ENCODE measurements around the gene SOBP.

Gene SOBP

DNA sequence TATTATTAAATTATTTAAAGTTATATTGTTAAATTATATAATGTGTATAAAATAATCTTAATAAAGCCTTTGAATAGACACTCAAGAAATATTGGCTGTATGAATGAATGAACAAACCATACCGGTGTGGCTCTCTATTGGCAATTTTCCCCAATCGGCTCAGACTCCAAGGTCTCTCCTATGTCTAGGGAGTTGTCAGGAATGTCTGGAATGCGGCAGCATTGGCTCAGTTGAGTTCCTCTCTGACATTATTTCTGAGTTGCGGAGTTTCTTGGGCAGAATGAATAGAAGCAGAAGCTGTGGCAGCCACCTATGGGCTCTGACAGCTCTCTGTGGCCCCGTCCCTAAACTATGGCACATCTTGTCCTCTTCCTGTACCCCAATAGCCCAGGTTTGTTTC is 111.0 kb downstream of the SOBP start:
- DNase-seq (ENCODE audit: low read depth, low spot score) = no peak
- peaks cover 2% of the 10 kb centered on the region for H3K4me1 ChIP-seq (ENCODE audit: insufficient read depth, insufficient read length)

DNA sequence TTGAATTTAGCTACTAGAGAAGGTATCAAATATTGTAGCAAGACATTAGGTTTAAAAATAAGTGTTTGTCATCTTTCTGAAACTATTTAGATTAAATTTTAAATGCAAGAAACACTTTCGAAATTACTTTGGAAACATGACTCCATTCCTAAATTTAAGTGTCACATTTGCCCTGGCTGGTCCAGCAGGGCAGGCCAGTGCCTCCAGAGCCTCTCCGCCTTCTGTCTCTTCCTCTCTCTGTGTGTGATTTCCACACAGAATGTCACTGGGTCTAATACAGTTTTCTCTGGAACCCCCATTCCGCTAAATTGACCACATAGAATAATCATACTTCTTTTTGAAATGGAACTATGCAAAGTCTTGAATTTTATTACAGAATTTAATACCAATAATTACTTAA is 111.5 kb downstream of the SOBP start:
- H3K36me3 ChIP-seq (ENCODE audit: insufficient read depth, insufficient read length, low read length) = no peaks in the 10 kb centered on the region
- no peaks in the 10 kb centered on the region for H3K9me3 ChIP-seq (ENCODE audit: insufficient read depth, low read length)
- H3K9ac ChIP-seq (ENCODE audit: insufficient read length, low read depth) = no peak overlapping the region
- no peaks in the 10 kb centered on the region for H3K27me3 ChIP-seq (ENCODE audit: insufficient read depth, insufficient read length)
- H3K4me3 ChIP-seq (ENCODE audit: insufficient read length, low read depth) = no peak overlapping the region
- peaks cover 4% of the 10 kb centered on the region for H3K4me1 ChIP-seq (ENCODE audit: insufficient read depth, insufficient read length)
- no peak for TF ChIP-seq SUZ12 (IDR thresholded peaks at IDR 0.05; ENCODE audit: extremely low read depth, insufficient read depth, insufficient read length)
- no peak for DNase-seq (ENCODE audit: low read depth, low spot score)

More for the DNA sequence above, 111.0 kb downstream of the SOBP start:
- Histone ChIP-seq H3K36me3 (ENCODE audit: insufficient read depth, insufficient read length, low read length) (no peaks in the 10 kb centered on the region), H3K9me3 (ENCODE audit: insufficient read depth, low read length) (no peaks in the 10 kb centered on the region), H3K4me3 (ENCODE audit: insufficient read length, low read depth) (no peak overlapping the region), H3K27me3 (ENCODE audit: insufficient read depth, insufficient read length) (no peaks in the 10 kb centered on the region), H3K9ac (ENCODE audit: insufficient read length, low read depth) (no peak overlapping the region)
- no peak for TF ChIP-seq YY1 (IDR thresholded peaks at IDR 0.05; ENCODE audit: insufficient read depth, insufficient read length)
- no peak for TF ChIP-seq ZNF274 (IDR thresholded peaks at IDR 0.05; ENCODE audit: low read depth, low read length)
- no peak for TF ChIP-seq SUZ12 (IDR thresholded peaks at IDR 0.05; ENCODE audit: extremely low read depth, insufficient read depth, insufficient read length)

DNA sequence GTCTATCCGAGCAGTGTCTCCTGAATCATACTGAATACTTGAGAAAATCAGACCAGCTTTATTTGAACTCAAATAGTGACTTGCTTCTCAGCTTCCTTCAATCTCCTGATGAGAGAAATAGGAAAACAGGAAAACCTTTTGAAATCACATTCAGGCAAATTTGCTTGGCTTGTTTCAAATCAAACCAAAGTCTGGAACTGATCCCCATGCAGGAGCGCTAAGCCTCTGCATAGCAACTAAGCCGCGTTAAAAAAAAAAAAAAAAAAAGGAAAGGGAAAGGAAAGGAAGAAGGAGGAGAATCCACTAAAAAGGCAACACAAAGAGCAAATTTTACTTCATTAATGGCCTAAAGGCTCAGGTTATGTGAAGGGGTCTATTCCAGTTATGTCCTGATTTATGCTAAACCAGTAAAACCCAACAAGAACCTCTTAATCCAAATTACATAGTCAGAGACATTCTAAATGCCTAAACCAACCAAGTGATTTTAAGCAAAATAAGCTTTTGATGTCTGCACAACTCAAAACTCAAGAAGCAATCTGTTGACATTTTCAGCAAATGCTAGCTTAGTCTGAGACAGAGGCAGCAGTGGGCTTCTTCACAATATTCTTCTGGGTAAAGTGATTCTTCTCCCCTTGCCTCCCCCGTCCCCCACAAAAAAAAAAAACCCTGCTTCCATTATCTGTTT is 112.5 kb downstream of the SOBP start:
- TF ChIP-seq YY1 (IDR thresholded peaks at IDR 0.05; ENCODE audit: insufficient read depth, insufficient read length) = no peak
- TF ChIP-seq SUZ12 (IDR thresholded peaks at IDR 0.05; ENCODE audit: extremely low read depth, insufficient read depth, insufficient read length) = no peak
- no peak for TF ChIP-seq ZNF274 (IDR thresholded peaks at IDR 0.05; ENCODE audit: low read depth, low read length)
- no peak for DNase-seq (ENCODE audit: low read depth, low spot score)
- H3K4me1 ChIP-seq (ENCODE audit: insufficient read depth, insufficient read length) = peaks cover 7% of the 10 kb centered on the region
- no peaks in the 10 kb centered on the region for H3K36me3 ChIP-seq (ENCODE audit: insufficient read depth, insufficient read length, low read length)
- H3K4me3 ChIP-seq (ENCODE audit: insufficient read length, low read depth) = no peak overlapping the region
- H3K9me3 ChIP-seq (ENCODE audit: insufficient read depth, low read length) = no peaks in the 10 kb centered on the region
- no peak overlapping the region for H3K9ac ChIP-seq (ENCODE audit: insufficient read length, low read depth)
- no peaks in the 10 kb centered on the region for H3K27me3 ChIP-seq (ENCODE audit: insufficient read depth, insufficient read length)

DNA sequence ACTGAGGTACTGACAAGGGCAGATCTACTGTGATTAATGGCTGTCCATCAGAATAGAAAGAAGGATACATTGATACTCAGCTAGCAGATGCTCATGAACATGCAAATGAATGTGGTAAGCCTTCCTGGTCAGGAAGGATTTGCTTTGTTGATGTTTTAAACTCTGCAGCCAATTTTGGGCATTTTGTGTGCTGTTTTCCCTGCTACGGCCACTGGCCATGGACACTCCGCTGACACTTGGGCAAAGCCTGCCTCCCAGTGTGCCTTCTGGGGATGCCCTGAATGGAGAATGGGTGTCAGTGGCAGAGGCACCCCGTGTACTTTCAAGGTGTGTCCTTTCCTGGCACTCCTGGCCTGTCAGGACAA is 113.1 kb downstream of the SOBP start:
- TF ChIP-seq YY1 (IDR thresholded peaks at IDR 0.05; ENCODE audit: insufficient read depth, insufficient read length) = no peak
- TF ChIP-seq ZNF274 (IDR thresholded peaks at IDR 0.05; ENCODE audit: low read depth, low read length) = no peak
- no peak for TF ChIP-seq SUZ12 (IDR thresholded peaks at IDR 0.05; ENCODE audit: extremely low read depth, insufficient read depth, insufficient read length)
- no peaks in the 10 kb centered on the region for H3K27me3 ChIP-seq (ENCODE audit: insufficient read depth, insufficient read length)
- no peak overlapping the region for H3K4me3 ChIP-seq (ENCODE audit: insufficient read length, low read depth)
- no peak for DNase-seq (ENCODE audit: low read depth, low spot score)
- H3K36me3 ChIP-seq (ENCODE audit: insufficient read depth, insufficient read length, low read length) = no peaks in the 10 kb centered on the region
- H3K4me1 ChIP-seq (ENCODE audit: insufficient read depth, insufficient read length) = peaks cover 7% of the 10 kb centered on the region
- no peaks in the 10 kb centered on the region for H3K9me3 ChIP-seq (ENCODE audit: insufficient read depth, low read length)
- H3K9ac ChIP-seq (ENCODE audit: insufficient read length, low read depth) = no peak overlapping the region

DNA sequence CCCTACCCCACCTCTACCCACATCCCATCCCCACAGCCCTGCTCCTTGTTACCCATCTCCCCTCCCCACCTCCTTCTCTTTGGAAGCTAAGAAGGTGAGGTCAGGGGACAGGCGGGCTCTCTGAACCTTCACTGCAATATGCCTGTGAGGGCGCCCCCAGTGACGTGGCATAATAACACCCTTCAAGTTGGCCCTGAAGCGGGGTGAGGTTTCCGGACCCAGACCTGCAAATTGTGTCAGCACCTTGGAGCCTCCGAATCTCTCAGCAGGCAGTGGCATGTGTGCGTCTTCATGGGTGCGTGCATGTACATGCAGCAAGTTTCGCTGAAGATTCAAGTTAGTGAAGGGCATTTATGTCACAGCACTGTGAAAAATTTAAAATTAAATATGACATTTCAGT is 114.6 kb downstream of the SOBP start:
- no peak for DNase-seq (ENCODE audit: low read depth, low spot score)
- TF ChIP-seq YY1 (IDR thresholded peaks at IDR 0.05; ENCODE audit: insufficient read depth, insufficient read length) = no peak
- no peak for TF ChIP-seq SUZ12 (IDR thresholded peaks at IDR 0.05; ENCODE audit: extremely low read depth, insufficient read depth, insufficient read length)
- no peak for TF ChIP-seq ZNF274 (IDR thresholded peaks at IDR 0.05; ENCODE audit: low read depth, low read length)
- H3K9me3 ChIP-seq (ENCODE audit: insufficient read depth, low read length) = no peaks in the 10 kb centered on the region

DNA sequence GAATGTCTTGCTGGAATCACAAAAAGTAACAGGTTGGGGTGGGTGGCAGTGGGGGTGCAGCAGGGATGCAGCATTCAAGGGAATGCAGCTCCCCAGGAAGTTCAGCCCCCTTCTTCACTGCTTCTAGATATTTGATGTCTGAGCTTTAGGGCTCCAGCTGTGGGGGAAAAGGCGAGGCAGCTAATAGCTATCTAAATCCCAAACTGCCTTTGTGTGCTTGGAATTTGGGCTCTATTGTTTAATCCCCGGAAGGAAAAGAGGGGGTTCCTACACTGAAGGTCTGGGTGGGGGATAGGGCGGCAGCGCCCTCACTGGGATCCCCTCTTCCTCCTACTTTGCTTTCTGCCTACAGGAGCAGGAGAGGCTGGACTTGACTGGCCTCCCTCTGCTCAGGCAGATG is 116.5 kb downstream of the SOBP start:
- no peaks in the 10 kb centered on the region for H3K36me3 ChIP-seq (ENCODE audit: insufficient read depth, insufficient read length, low read length)
- H3K9me3 ChIP-seq (ENCODE audit: insufficient read depth, low read length) = no peaks in the 10 kb centered on the region
- no peak for DNase-seq (ENCODE audit: low read depth, low spot score)
- H3K27me3 ChIP-seq (ENCODE audit: insufficient read depth, insufficient read length) = no peaks in the 10 kb centered on the region
- peaks cover 10% of the 10 kb centered on the region for H3K4me1 ChIP-seq (ENCODE audit: insufficient read depth, insufficient read length)
- H3K9ac ChIP-seq (ENCODE audit: insufficient read length, low read depth) = no peak overlapping the region
- TF ChIP-seq YY1 (IDR thresholded peaks at IDR 0.05; ENCODE audit: insufficient read depth, insufficient read length) = no peak
- TF ChIP-seq ZNF274 (IDR thresholded peaks at IDR 0.05; ENCODE audit: low read depth, low read length) = no peak
- no peak for TF ChIP-seq SUZ12 (IDR thresholded peaks at IDR 0.05; ENCODE audit: extremely low read depth, insufficient read depth, insufficient read length)
- no peak overlapping the region for H3K4me3 ChIP-seq (ENCODE audit: insufficient read length, low read depth)

More for the DNA sequence above, 114.6 kb downstream of the SOBP start:
- H3K36me3 ChIP-seq (ENCODE audit: insufficient read depth, insufficient read length, low read length) = no peaks in the 10 kb centered on the region
- H3K9ac ChIP-seq (ENCODE audit: insufficient read length, low read depth) = no peak overlapping the region
- H3K4me3 ChIP-seq (ENCODE audit: insufficient read length, low read depth) = no peak overlapping the region
- no peaks in the 10 kb centered on the region for H3K27me3 ChIP-seq (ENCODE audit: insufficient read depth, insufficient read length)
- peaks cover 7% of the 10 kb centered on the region for H3K4me1 ChIP-seq (ENCODE audit: insufficient read depth, insufficient read length)

DNA sequence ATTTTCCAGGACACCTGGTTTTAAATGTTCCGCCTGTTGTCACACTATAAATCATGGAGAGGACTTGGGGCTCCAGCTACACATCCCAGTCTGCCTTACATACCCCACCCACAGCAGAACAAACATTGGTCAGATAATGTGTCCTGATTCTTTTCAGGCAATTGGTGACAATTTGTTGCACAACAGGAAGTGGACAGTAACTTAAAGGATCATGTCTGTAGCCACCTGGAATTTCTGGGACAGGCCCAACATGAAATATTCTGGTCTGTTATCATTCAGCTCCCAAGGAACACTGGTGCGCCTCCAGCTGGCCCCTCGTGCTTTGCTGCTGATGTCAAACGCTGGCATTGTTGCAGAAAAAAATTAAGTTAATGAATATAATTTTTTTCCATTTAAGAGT is 117.2 kb downstream of the SOBP start:
- DNase-seq (ENCODE audit: low read depth, low spot score) = no peak
- Histone ChIP-seq H3K9me3 (ENCODE audit: insufficient read depth, low read length) (no peaks in the 10 kb centered on the region), H3K4me3 (ENCODE audit: insufficient read length, low read depth) (no peak overlapping the region), H3K4me1 (ENCODE audit: insufficient read depth, insufficient read length) (peaks cover 12% of the 10 kb centered on the region), H3K27me3 (ENCODE audit: insufficient read depth, insufficient read length) (no peaks in the 10 kb centered on the region), H3K9ac (ENCODE audit: insufficient read length, low read depth) (no peak overlapping the region), H3K36me3 (ENCODE audit: insufficient read depth, insufficient read length, low read length) (no peaks in the 10 kb centered on the region)
- TF ChIP-seq SUZ12 (IDR thresholded peaks at IDR 0.05; ENCODE audit: extremely low read depth, insufficient read depth, insufficient read length) = no peak
- no peak for TF ChIP-seq YY1 (IDR thresholded peaks at IDR 0.05; ENCODE audit: insufficient read depth, insufficient read length)
- no peak for TF ChIP-seq ZNF274 (IDR thresholded peaks at IDR 0.05; ENCODE audit: low read depth, low read length)
